ENCODE results near the gene CAB39. TPM values are rescaled to one million over a fixed set of nuclear protein-coding genes. Genes with fewer than 3 reads are reported as not detected.

CAB39 gene
- total RNA-seq, 4 donors from 2014 or later = 47.6 to 80.3 (median 71.8) TPM

DNA sequence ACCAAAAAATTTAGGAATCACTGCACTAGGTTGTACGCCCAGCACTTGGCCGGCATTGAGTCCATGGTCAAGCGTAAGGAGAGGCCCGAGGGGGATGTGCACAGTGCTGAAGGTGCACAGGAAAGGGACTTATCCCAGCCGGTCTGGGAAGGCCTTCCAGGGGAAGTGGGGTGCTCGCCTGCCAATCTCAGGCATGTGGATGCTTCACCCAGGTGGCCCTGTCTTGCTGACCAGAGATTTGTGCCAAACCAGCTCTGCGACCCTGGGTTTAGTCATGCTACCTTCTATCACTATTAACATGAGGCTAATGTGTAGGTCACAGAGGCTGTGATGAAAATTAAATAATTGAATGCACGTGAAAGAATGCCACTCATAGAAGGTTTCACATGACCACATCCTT, 150.4 kb downstream of the CAB39 start:
- intact Hi-C loops (cut with DNase I) = no loop called here
- peaks cover 0 to 68% (median 0%) of the 10 kb centered on the region in 4 donors for H3K27me3 ChIP-seq
- DNase-seq = no peak
- H3K4me3 ChIP-seq = no peak overlapping the region
- 75 to 77% methylated on average over 4 to 7 of the region's 8 CpGs for WGBS, 2 donors
- peaks cover 16 to 41% (median 22%) of the 10 kb centered on the region in 3 donors for H3K4me1 ChIP-seq
- H3K36me3 ChIP-seq = no peaks in the 10 kb centered on the region
- H3K27ac ChIP-seq = no peak overlapping the region
- TF ChIP-seq, protein P1, sequence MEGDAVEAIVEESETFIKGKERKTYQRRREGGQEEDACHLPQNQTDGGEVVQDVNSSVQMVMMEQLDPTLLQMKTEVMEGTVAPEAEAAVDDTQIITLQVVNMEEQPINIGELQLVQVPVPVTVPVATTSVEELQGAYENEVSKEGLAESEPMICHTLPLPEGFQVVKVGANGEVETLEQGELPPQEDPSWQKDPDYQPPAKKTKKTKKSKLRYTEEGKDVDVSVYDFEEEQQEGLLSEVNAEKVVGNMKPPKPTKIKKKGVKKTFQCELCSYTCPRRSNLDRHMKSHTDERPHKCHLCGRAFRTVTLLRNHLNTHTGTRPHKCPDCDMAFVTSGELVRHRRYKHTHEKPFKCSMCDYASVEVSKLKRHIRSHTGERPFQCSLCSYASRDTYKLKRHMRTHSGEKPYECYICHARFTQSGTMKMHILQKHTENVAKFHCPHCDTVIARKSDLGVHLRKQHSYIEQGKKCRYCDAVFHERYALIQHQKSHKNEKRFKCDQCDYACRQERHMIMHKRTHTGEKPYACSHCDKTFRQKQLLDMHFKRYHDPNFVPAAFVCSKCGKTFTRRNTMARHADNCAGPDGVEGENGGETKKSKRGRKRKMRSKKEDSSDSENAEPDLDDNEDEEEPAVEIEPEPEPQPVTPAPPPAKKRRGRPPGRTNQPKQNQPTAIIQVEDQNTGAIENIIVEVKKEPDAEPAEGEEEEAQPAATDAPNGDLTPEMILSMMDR (IDR thresholded peaks at IDR 0.05) = no peak
- TF ChIP-seq POLR2A (IDR thresholded peaks at IDR 0.05) = no peak
- H3K9me3 ChIP-seq = no peaks in the 10 kb centered on the region

DNA sequence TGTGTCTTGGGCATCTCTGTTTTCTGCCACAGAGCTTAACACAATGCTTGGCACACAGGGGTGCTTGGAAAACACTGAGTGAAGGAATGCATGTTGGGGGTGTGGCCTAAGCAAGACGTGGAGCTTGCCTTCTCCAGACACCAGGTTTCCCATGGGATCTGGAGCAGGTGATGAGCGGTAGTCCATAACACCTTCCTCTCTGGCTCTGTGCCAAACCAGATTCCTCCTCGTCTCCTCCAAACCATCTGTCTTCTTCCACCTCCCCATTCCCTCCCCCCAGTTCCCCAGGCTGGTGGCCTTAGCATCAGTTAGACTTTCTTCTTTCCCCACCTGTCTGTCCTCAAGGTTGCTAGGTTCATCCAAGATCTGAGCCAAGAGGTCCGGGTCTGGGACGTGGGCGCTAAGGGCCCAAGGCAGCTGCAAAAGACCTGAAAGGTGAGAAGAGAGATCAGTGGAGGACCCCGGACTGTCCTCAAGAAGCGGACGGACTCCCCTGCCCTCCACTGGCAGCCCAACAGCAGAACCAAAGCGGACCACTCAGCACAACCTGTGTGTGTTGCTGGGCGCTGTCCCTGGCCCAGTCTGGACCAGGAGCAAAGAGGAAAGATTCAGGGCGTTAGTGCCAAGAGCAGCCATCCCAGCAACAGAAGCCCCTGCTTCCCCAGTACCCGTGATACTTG, 150.9 kb downstream of the CAB39 start:
- TF ChIP-seq, protein P1 (IDR thresholded peaks at IDR 0.05) = no peak
- TF ChIP-seq POLR2A (IDR thresholded peaks at IDR 0.05) = no peak
- H3K9me3 ChIP-seq = no peaks in the 10 kb centered on the region
- H3K36me3 ChIP-seq = no peaks in the 10 kb centered on the region
- intact Hi-C loops (cut with DNase I) = no loop called here
- peaks cover 0 to 63% (median 0%) of the 10 kb centered on the region in 4 donors for H3K27me3 ChIP-seq
- H3K4me1 ChIP-seq = peaks cover 16 to 47% (median 27%) of the 10 kb centered on the region in 3 donors
- H3K4me3 ChIP-seq = no peak overlapping the region
- WGBS, 2 donors = 32 to 45% methylated on average over 3 of the region's 13 CpGs
- H3K27ac ChIP-seq = no peak overlapping the region
- no peak for DNase-seq

DNA sequence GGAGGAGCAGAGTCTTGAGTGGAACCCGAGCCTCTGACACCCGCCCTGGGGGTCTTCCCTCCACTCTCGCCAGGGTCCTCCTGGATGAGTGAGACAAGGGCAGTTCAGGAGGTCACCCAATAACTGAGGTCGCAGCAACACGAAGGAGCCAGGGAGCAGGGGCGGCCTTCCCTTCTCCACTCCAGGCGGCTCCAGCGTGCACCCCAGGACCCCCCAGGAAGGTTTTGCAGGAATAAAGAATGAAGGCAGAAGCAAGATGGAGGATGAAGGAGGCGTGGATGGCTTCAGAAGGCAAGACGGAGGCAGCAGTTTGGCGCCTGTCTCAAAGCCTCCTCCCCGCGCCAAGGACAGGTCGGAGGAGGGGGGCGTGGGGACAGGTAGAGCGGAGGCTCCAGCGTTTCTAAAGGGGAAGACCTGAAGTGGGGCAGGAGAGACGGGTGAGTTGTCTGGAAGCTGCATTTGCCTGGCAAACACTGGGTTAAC, 151.5 kb downstream of the CAB39 start:
- Histone ChIP-seq H3K4me3 (peak overlapping the region; percentile 48 to 82 (median 66)), H3K27me3 (peaks cover 0 to 60% (median 0%) of the 10 kb centered on the region in 4 donors), H3K27ac (peak overlapping the region in 2 of 4 donors; percentile 74 to 75), H3K9me3 (no peaks in the 10 kb centered on the region), H3K4me1 (peaks cover 16 to 53% (median 28%) of the 10 kb centered on the region in 3 donors), H3K36me3 (no peaks in the 10 kb centered on the region)
- intact Hi-C loops (cut with DNase I) = no loop called here
- DNase-seq = no peak
- 8 to 9% methylated on average over 9 to 10 of the region's 18 CpGs for WGBS, 2 donors
- TF ChIP-seq POLR2A (IDR thresholded peaks at IDR 0.05) = no peak
- TF ChIP-seq, protein P1 (IDR thresholded peaks at IDR 0.05) = no peak

DNA sequence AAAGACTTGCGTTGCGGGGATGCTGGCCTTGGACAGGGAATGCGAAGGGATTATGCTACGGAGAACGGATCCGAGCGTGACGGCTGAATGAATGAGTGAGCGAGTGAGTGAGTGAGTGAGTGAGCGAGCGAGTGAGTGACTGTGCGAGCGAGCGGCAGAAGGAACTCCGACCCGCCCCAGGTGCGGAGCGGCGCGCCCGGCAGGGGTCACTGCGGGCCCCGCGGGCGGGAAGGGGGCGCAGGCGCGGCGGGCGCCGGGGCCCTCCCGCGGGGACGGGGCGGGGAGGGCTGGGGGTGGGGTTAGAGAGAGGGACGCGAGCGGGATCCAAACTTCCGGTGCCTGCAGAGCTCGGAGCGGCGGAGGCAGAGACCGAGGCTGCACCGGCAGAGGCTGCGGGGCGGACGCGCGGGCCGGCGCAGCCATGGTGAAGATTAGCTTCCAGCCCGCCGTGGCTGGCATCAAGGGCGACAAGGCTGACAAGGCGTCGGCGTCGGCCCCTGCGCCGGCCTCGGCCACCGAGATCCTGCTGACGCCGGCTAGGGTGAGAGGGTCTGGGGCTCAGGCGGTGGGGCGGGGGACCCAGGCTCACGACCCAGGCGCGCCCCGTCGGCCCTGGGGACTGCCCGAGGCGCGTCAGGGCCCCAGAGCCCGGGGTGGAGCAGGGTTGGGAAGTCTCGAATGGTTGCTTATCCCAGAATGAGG, 152.1 kb downstream of the CAB39 start, which contains the start of gene ITM2C:
TSS of gene ITM2C (plus strand) at position 338 of the 702 bp plus-strand sequence. CDS start at position 422, 84 bp downstream.
- 0 to 1% methylated on average over 17 to 30 of the region's 76 CpGs for WGBS, 2 donors
- intact Hi-C loops (cut with DNase I) = no loop called here
- no peaks in the 10 kb centered on the region for H3K9me3 ChIP-seq
- no peak for DNase-seq
- peak within 1 kb of the TSS; percentile 49 to 77 (median 74) for H3K27ac ChIP-seq
- peaks cover 16 to 59% (median 28%) of the 10 kb centered on the region in 3 donors for H3K4me1 ChIP-seq
- H3K4me3 ChIP-seq = peak within 1 kb of the TSS; percentile 48 to 82 (median 66)
- peaks cover 0 to 56% (median 0%) of the 10 kb centered on the region in 4 donors for H3K27me3 ChIP-seq
- H3K36me3 ChIP-seq = no peaks in the 10 kb centered on the region
- peak in 2 of 4 donors; percentile 46 to 50 for TF ChIP-seq POLR2A (IDR thresholded peaks at IDR 0.05)
- TF ChIP-seq, protein P1 (IDR thresholded peaks at IDR 0.05) = peak in 3 of 6 experiments; percentile 11 to 43 (median 33)
